GM12875 (cell line): Measurements from ENCODE around the gene COL16A1.

Experiments
- H3K4me3 ChIP-seq: one replicate; pipeline ENCODE4 v1.5.1; 2011; ENCODE audit warnings: low read depth, low read length, control low read depth
- CTCF ChIP-seq: IDR thresholded peaks from 2 replicates; pipeline ENCODE4 v1.5.1; 2011; ENCODE audit warnings: low read depth, mild to moderate bottlenecking, control low read depth, inconsistent platforms, low read length, moderate library complexity, borderline replicate concordance; ENCODE audit not compliant: insufficient read depth

COL16A1 gene

GRCh38 chr1:31677949-31678348 lies 25.9 kb downstream of the COL16A1 start:
- no peak for TF ChIP-seq CTCF
- H3K4me3 ChIP-seq = no peak overlapping the region

- no peak for TF ChIP-seq CTCF
- no peak overlapping the region for H3K4me3 ChIP-seq
These were observed 26.4 kb downstream of the COL16A1 start for GRCh38 chr1:31677401-31677800.

DNA sequence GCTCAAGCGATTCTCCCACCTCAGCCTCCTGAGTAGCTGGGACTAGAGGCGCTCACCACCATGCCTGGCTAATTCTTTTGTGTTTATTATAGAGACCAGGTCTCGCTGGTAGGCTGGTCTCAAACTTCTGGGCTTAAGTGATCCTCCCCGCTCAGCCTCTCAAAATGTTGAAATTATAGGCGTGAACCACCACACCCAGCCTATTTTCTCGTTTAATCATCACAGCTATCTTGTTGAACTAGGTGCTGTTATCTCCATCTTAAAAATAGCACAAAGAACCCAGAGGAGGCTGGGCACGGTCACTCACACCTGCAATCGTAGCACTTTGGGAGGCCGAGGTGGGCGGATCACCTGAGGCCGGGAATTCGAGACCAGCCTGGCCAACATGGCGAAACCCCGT lies 28.1 kb downstream of the COL16A1 start:
- no peak for TF ChIP-seq CTCF
- no peak overlapping the region for H3K4me3 ChIP-seq

DNA sequence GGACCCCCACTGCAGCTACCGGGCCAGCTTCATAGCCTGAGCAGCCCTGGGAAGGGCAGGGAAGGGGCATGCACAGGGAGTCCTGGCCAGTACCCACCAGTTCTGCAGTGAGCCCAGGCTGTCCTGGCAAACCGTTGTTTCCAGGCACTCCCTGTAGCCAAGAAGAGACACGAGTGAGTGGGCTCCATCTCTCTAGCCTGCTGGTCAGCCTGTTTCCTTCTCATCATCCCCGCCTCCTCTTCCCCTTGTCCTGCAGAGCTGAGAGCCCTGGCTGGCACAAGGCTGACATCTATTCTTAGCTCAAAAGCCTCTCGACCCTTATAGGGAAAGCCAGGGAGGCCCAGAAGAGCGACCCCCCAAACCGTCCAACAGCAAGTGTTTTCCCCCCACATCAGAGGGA lies 28.7 kb downstream of the COL16A1 start:
- TF ChIP-seq CTCF = no peak
- no peak overlapping the region for H3K4me3 ChIP-seq

DNA sequence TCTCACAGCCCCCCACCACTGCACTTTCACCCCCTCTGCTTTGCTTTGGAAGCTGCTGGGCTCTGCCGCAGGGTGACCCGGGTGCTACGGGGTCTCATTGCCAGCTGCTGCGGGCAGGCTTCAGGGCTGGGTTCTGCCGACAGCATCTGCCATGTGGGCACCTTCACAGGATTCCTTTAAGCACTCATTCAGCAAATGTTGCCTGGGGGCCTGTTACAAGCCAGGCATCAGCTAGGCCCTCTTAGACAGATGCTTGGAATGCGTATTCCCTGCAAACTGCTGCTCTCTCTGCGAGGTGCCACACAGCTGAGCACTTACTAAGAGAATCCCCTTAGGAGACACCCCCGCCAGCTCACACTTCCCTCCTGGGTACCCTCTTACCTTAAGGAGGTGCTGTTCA lies 29.2 kb downstream of the COL16A1 start:
- no peak overlapping the region for H3K4me3 ChIP-seq
- TF ChIP-seq CTCF = no peak

DNA sequence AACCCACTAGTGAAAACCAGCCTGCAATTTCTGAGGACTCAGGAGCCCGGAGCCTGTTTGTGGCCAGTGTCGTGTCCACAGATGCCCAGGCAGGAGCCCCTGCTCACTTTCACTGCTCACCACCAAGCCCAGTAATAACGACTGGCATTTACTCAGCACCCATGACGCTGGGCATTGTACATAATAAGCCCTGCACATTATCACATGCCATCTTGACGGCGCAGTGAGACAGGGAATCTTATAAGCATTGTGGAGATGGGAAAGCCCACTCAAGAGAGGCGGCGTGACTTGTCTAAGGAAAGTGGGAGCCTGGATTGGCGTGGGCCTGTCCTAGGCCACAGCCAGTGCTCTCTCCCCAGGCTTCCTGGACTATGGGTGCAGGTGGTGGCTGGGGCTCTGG lies 30.4 kb downstream of the COL16A1 start:
- TF ChIP-seq CTCF = no peak

DNA sequence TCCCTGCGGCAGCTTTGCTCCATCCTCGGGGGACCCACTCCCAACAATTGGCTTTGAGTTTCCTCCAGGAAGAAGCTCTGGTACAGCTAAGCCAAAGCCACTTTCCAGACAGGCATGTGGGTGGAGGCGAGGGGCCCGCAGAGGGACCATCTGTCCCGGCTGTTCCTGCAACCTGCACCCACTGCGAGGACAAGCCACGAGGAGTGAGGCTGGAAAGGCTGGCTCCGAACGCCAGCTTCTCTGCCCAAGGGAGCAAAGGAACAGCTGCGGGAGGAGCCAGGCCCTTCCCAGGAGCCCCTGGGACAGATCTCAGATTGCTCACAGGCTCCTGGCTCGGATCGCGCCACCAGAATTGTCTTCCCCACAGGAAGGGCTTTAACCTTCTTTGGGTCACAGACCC lies 30.8 kb downstream of the COL16A1 start:
- no peak for TF ChIP-seq CTCF
- H3K4me3 ChIP-seq = no peak overlapping the region

More for the DNA sequence above, 30.4 kb downstream of the COL16A1 start:
- no peak overlapping the region for H3K4me3 ChIP-seq
